DMS 273 (cell line): ENCODE measurements around the gene SEMA5B.

Source experiments
- DNase-seq: peaks from one replicate; lab custom pipeline; 2025; ENCODE audit not compliant: unreplicated experiment; lab: John Stamatoyannopoulos, UW

Gene SEMA5B

GRCh38 chr3:123025642-123026521, 1.7 kb downstream of the SEMA5B start:
- peak; percentile 86 for DNase-seq

GRCh38 chr3:123024056-123024455, 3.5 kb downstream of the SEMA5B start:
- DNase-seq: no peak

GRCh38 chr3:123021996-123022510, 5.5 kb downstream of the SEMA5B start:
- DNase-seq: peak; percentile 88

- no peak for DNase-seq
Observed at GRCh38 chr3:123021388-123021787, 6.2 kb downstream of the SEMA5B start.

GRCh38 chr3:123020709-123021108, 6.9 kb downstream of the SEMA5B start:
- no peak for DNase-seq

GRCh38 chr3:123019591-123019990, 8.0 kb downstream of the SEMA5B start:
- no peak for DNase-seq

- no peak for DNase-seq
Observed at GRCh38 chr3:123019161-123019560, 8.4 kb downstream of the SEMA5B start.

GRCh38 chr3:123018683-123019082, 8.9 kb downstream of the SEMA5B start:
- no peak for DNase-seq

- no peak for DNase-seq
Observed at GRCh38 chr3:123015596-123015995, 12.0 kb downstream of the SEMA5B start.

GRCh38 chr3:123013876-123014275, 13.7 kb downstream of the SEMA5B start:
- peak; percentile 42 for DNase-seq

GRCh38 chr3:123012652-123013051, 14.9 kb downstream of the SEMA5B start:
- DNase-seq: no peak

GRCh38 chr3:123011447-123011846, 16.1 kb downstream of the SEMA5B start:
- DNase-seq: no peak

GRCh38 chr3:123008840-123009239, 18.7 kb downstream of the SEMA5B start:
- DNase-seq: no peak

GRCh38 chr3:123006609-123007008, 21.0 kb downstream of the SEMA5B start:
- no peak for DNase-seq

GRCh38 chr3:123005291-123005690, 22.3 kb downstream of the SEMA5B start:
- no peak for DNase-seq

GRCh38 chr3:123004201-123004918, 23.2 kb downstream of the SEMA5B start:
- no peak for DNase-seq

GRCh38 chr3:123002749-123003497, 24.6 kb downstream of the SEMA5B start:
- DNase-seq: no peak

- no peak for DNase-seq
Observed at GRCh38 chr3:123002100-123002748, 25.3 kb downstream of the SEMA5B start.

- no peak for DNase-seq
Observed at GRCh38 chr3:122998856-122999255, 28.7 kb downstream of the SEMA5B start.

GRCh38 chr3:122998206-122998605, 29.4 kb downstream of the SEMA5B start:
- no peak for DNase-seq
